CD4-positive, CD25-positive, alpha-beta regulatory T cell (primary cell): ENCODE results near the gene DDR2. TPM values are rescaled to one million over a fixed set of nuclear protein-coding genes. Genes with fewer than 3 reads are reported as not detected.

ENCODE experiments used
- ATAC-seq, 2 donors: fragments of 150-1000 bp; cut with Tn5 transposase; one replicate each; pipeline ENCODE4 v1.10.0; 2021; ENCODE audit warnings: low read depth in 2 of 2, moderate number of reproducible peaks in 2 of 2, moderate library complexity in 1 of 2
- DNase-seq, 3 donors: peaks; one replicate each; pipeline versions ENCODE4 v3.0.0 to v3.0.0-alpha.2; 2012 to 2022; ENCODE audit warnings: mixed read lengths in 1 of 3
- H3K27ac ChIP-seq: one replicate; pipeline ENCODE4 v1.7.0; 2013; ENCODE audit warnings: mild to moderate bottlenecking, low read length; ENCODE audit not compliant: insufficient read depth, poor library complexity, severe bottlenecking
- H3K27me3 ChIP-seq: one replicate; pipeline ENCODE4 v1.7.0; 2013; ENCODE audit warnings: low read length; ENCODE audit not compliant: control insufficient read depth, insufficient read depth
- H3K36me3 ChIP-seq: one replicate; pipeline ENCODE4 v1.7.0; 2013; ENCODE audit warnings: mild to moderate bottlenecking, low read length, moderate library complexity; ENCODE audit not compliant: control insufficient read depth, insufficient read depth
- H3K4me1 ChIP-seq: 2 replicates; pipeline ENCODE4 v1.7.0; 2013; ENCODE audit warnings: mild to moderate bottlenecking, low read length; ENCODE audit not compliant: insufficient read depth, control insufficient read depth, poor library complexity, severe bottlenecking
- H3K4me3 ChIP-seq: one replicate; pipeline ENCODE4 v1.7.0; 2013; ENCODE audit warnings: low read depth, mild to moderate bottlenecking, low read length, moderate library complexity
- H3K9me3 ChIP-seq, 2 experiments: 1 replicate in 1 of 2; 2 replicates in 1 of 2; pipeline ENCODE4 v1.7.0; 2013; ENCODE audit warnings: low read length in 2 of 2, mild to moderate bottlenecking in 1 of 2, moderate library complexity in 1 of 2; ENCODE audit not compliant: control insufficient read depth in 2 of 2
- H3K27ac Mint-ChIP-seq, 3 donors: one replicate each; pipeline ENCODE4 v1.8.0; 2020 to 2022; ENCODE audit warnings: mild to moderate bottlenecking in 3 of 3, mixed read lengths in 3 of 3, moderate library complexity in 2 of 3
- H3K27me3 Mint-ChIP-seq: one replicate; pipeline ENCODE4 v1.8.0; 2022; ENCODE audit warnings: mild to moderate bottlenecking, mixed read lengths
- H3K36me3 Mint-ChIP-seq: one replicate; pipeline ENCODE4 v1.8.0; 2020; ENCODE audit warnings: mixed read lengths
- H3K4me1 Mint-ChIP-seq, 4 donors: one replicate each; pipeline ENCODE4 v1.8.0; 2020 to 2022; ENCODE audit warnings: mixed read lengths in 4 of 4, mild to moderate bottlenecking in 1 of 4
- H3K4me3 Mint-ChIP-seq, 4 donors: one replicate each; pipeline ENCODE4 v1.8.0; 2020 to 2022; ENCODE audit warnings: mild to moderate bottlenecking in 4 of 4, mixed read lengths in 4 of 4, moderate library complexity in 3 of 4
- H3K9me3 Mint-ChIP-seq, 7 donors: one replicate each; pipeline ENCODE4 v1.8.0; 2020 to 2022; ENCODE audit warnings: mixed read lengths in 7 of 7, mild to moderate bottlenecking in 3 of 7, moderate library complexity in 2 of 7
- polyA plus RNA-seq, 4 donors: library from polyadenylated mRNA; unstranded; fragments of 300-500 nt; fragmentation: Illumina TruSeq; gene quantifications; one replicate each; pipeline ENCODE4 v1.2.3, GENCODE V29; 2021
- total RNA-seq: library from RNA; stranded (reverse); gene quantifications from one replicate; pipeline ENCODE4 v1.2.3, GENCODE V29; 2022

Gene DDR2
- total and polyA plus RNA-seq, 5 donors from 2014 or later: 0.32 TPM; not detected in 4

DNA sequence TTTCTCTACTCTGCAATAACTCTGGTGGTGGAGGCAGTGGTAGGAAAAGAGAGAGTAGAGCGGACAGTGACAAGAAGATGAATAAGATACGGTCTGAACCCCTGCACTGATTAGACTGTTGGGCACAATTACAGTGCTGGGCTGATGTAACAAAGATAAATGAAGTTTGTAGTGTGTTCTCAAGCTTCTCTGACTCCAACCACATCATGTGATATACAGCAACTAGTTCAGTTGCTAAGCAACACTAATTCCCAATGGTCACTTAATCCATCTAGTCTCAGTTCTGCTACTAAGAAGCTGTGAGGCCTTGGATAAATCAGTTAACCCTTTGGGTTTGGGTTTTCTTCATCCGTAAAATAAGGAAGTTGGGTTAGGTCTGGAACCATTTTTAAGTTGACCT, 17.3 kb downstream of the DDR2 start:
- Mint-ChIP-seq H3K4me1 (no peaks in the 10 kb centered on the region), H3K9me3 (peaks cover 0 to 4% (median 0%) of the 10 kb centered on the region in 7 donors), H3K27ac (no peak overlapping the region), H3K4me3 (no peak overlapping the region), H3K36me3 (no peaks in the 10 kb centered on the region), H3K27me3 (peaks cover 22% of the 10 kb centered on the region)
- ATAC-seq: no peak
- Histone ChIP-seq H3K27me3 (no peaks in the 10 kb centered on the region), H3K9me3 (no peaks in the 10 kb centered on the region), H3K4me3 (no peak overlapping the region), H3K27ac (no peak overlapping the region), H3K4me1 (no peaks in the 10 kb centered on the region), H3K36me3 (no peaks in the 10 kb centered on the region)
- no peak for DNase-seq

DNA sequence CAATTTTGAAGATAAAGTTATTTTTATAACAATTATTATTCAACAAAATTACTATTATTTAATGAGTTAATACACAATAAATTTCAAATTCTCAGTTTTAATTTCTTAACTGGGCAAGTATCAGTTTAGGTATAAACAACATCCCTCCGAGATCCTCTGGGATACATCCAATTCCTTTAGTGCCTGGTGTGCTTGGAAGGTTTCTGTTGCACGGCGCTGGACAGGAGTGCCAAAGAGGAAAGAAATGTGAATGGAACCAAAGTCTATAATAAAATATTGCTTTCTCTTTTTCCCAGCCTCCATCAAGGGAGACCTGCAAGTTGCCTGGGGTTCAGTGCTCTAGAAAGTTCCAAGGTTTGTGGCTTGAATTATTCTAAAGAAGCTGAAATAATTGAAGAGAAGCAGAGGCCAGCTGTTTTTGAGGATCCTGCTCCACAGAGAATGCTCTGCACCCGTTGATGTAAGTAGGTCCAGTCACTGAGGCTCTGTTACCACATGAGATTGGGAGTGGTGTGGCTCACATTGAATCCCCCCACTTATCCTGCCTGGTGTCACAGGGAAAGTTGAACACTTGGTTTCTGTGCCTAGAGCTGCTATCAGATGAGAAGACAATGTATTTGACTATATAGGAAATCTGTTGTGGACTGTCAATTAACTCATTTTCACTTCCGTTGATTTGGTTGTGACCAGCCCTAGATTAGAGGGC, 22.8 kb downstream of the DDR2 start:
- no peaks in the 10 kb centered on the region for H3K4me1 Mint-ChIP-seq

DNA sequence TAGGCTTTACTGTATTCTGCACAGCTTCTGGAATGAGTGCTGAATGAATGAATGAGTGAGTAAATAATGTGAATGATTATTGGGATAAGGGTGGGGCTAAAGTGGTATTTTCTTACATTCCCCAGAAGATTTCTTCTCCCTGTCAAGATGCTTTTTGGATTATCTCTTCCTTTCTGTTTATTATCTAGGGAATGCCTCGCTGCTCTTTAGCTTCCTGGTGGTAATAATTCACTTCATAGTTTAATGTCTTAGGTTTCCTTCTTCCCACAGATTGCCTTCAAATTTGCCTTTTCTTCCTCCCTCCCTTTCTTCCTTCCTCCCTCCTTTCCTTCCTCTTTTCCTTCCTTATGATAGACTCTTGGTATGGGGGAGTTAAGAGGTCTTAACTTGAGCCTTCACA, 24.0 kb downstream of the DDR2 start:
- Mint-ChIP-seq H3K36me3 (peaks cover 4% of the 10 kb centered on the region), H3K4me3 (no peak overlapping the region), H3K4me1 (no peaks in the 10 kb centered on the region), H3K27ac (no peak overlapping the region), H3K27me3 (peaks cover 3% of the 10 kb centered on the region), H3K9me3 (peaks cover 0 to 3% (median 0%) of the 10 kb centered on the region in 7 donors)
- no peaks in the 10 kb centered on the region for H3K9me3 ChIP-seq
- no peaks in the 10 kb centered on the region for H3K36me3 ChIP-seq
- no peaks in the 10 kb centered on the region for H3K4me1 ChIP-seq
- ATAC-seq (no peak), DNase-seq (no peak)
- H3K4me3 ChIP-seq: no peak overlapping the region
- no peak overlapping the region for H3K27ac ChIP-seq
- no peaks in the 10 kb centered on the region for H3K27me3 ChIP-seq

More for the DNA sequence above, 22.8 kb downstream of the DDR2 start:
- Mint-ChIP-seq H3K27me3 (peaks cover 12% of the 10 kb centered on the region), H3K4me3 (no peak overlapping the region), H3K27ac (no peak overlapping the region), H3K36me3 (peaks cover 4% of the 10 kb centered on the region), H3K9me3 (peaks cover 0 to 4% (median 0%) of the 10 kb centered on the region in 7 donors)
- Histone ChIP-seq H3K9me3 (no peaks in the 10 kb centered on the region), H3K4me1 (no peaks in the 10 kb centered on the region), H3K27me3 (no peaks in the 10 kb centered on the region), H3K27ac (no peak overlapping the region), H3K36me3 (no peaks in the 10 kb centered on the region), H3K4me3 (no peak overlapping the region)
- no peak for ATAC-seq
- no peak for DNase-seq

DNA sequence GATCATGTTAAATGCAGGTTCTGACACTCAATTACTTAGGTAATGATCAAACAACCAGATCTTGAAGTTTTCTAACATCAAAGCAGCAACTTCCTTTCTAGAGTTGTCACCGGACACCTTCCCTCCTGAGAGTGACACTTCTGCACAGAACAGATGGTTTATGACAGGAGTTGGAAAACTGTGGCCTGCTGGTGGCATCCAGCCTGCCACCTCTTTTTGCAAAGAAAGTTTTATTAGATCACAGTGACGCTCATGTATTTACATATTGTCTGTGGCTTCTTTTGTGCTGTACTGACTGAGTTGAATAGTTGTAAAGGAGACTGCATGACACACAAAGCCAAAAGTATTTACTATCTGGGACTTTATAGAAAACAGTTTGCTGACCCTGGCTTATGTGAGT, 28.3 kb downstream of the DDR2 start:
- Histone ChIP-seq H3K4me1 (no peaks in the 10 kb centered on the region), H3K36me3 (no peaks in the 10 kb centered on the region), H3K27ac (no peak overlapping the region), H3K9me3 (no peaks in the 10 kb centered on the region), H3K4me3 (no peak overlapping the region), H3K27me3 (no peaks in the 10 kb centered on the region)
- peaks cover 0 to 2% (median 0%) of the 10 kb centered on the region in 7 donors for H3K9me3 Mint-ChIP-seq
- peaks cover 5% of the 10 kb centered on the region for H3K27me3 Mint-ChIP-seq
- H3K27ac Mint-ChIP-seq: no peak overlapping the region
- DNase-seq: no peak
- no peak for ATAC-seq
- no peaks in the 10 kb centered on the region for H3K4me1 Mint-ChIP-seq
- peaks cover 4% of the 10 kb centered on the region for H3K36me3 Mint-ChIP-seq
- no peak overlapping the region for H3K4me3 Mint-ChIP-seq

DNA sequence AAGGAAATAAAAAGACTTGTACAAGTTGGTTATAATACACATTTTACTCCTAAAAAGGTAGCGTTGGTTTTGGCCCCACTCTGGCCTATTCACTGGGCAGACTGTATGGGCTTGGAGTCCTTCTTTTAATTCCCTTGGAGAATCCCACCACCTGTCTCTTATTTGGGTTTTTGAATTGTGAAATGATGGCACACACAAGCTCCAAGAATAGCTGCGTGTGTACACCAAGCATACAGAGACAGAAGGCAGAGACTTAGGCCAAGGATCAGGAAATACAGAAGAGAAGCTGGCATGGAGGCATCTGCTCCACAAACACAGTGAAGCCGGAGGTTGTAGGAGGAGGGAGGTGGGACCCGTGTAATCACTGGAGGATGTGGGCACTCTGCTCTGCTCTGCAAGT, 29.1 kb downstream of the DDR2 start:
- Mint-ChIP-seq H3K9me3 (peaks cover 0 to 3% (median 0%) of the 10 kb centered on the region in 7 donors), H3K27ac (no peak overlapping the region), H3K36me3 (peaks cover 4% of the 10 kb centered on the region), H3K4me3 (no peak overlapping the region), H3K27me3 (peaks cover 5% of the 10 kb centered on the region), H3K4me1 (no peaks in the 10 kb centered on the region)
- Histone ChIP-seq H3K36me3 (no peaks in the 10 kb centered on the region), H3K4me1 (no peaks in the 10 kb centered on the region), H3K9me3 (no peaks in the 10 kb centered on the region), H3K4me3 (no peak overlapping the region), H3K27me3 (peaks cover 4% of the 10 kb centered on the region), H3K27ac (no peak overlapping the region)
- ATAC-seq (no peak), DNase-seq (no peak)

DNA sequence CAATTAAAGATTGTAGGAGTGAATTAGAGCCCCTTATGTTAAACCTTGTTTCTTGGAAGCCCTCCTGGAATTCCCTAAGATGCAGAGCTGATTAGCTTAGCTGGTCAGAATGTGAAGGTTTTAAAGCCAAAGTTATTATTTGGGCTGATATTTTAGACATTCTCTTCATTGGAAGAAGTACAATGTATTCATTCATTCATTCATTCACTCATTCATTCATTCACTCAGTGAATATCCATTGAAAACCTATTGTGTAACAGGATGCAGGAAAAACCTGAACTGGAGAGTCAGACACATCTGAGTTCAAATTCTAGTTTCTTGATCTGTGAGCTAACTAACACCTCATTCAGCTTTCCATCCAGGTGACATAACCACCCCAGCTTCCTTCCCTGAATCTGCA, 29.7 kb downstream of the DDR2 start:
- H3K36me3 ChIP-seq: no peaks in the 10 kb centered on the region
- DNase-seq: no peak

DNA sequence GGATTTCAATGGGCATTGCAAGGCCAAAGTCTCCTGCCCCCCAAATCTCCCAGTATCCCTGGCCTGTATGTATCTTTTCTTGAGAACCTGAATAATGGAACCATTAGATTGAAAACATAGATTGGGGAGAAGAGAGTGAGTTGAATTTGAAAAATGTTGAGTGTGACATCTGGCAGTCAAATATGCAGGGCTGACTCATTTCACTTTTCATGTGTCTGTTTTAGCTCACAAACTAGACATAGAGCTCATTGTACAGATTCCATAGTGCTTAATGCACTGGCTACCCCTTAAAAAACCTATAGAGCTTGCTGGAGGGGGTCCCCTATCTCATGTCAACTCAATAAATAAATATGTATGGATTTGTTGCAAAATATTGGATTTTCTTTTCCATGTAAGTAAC, 30.8 kb downstream of the DDR2 start:
- no peak for DNase-seq
- Histone ChIP-seq H3K4me1 (no peaks in the 10 kb centered on the region), H3K4me3 (no peak overlapping the region), H3K9me3 (no peaks in the 10 kb centered on the region), H3K36me3 (no peaks in the 10 kb centered on the region), H3K27me3 (peaks cover 4% of the 10 kb centered on the region), H3K27ac (no peak overlapping the region)
- no peak overlapping the region for H3K4me3 Mint-ChIP-seq
- no peak for ATAC-seq
- peaks cover 0 to 3% (median 0%) of the 10 kb centered on the region in 7 donors for H3K9me3 Mint-ChIP-seq
- H3K27me3 Mint-ChIP-seq: peaks cover 5% of the 10 kb centered on the region
- peaks cover 4% of the 10 kb centered on the region for H3K36me3 Mint-ChIP-seq
- H3K4me1 Mint-ChIP-seq: no peaks in the 10 kb centered on the region
- no peak overlapping the region for H3K27ac Mint-ChIP-seq

More for the DNA sequence above, 29.7 kb downstream of the DDR2 start:
- Mint-ChIP-seq H3K27ac (no peak overlapping the region), H3K4me3 (no peak overlapping the region), H3K4me1 (no peaks in the 10 kb centered on the region), H3K9me3 (peaks cover 0 to 3% (median 0%) of the 10 kb centered on the region in 7 donors), H3K36me3 (peaks cover 4% of the 10 kb centered on the region), H3K27me3 (peaks cover 5% of the 10 kb centered on the region)
- Histone ChIP-seq H3K27ac (no peak overlapping the region), H3K9me3 (no peaks in the 10 kb centered on the region), H3K27me3 (peaks cover 4% of the 10 kb centered on the region), H3K4me3 (no peak overlapping the region), H3K4me1 (no peaks in the 10 kb centered on the region)
- ATAC-seq: no peak

DNA sequence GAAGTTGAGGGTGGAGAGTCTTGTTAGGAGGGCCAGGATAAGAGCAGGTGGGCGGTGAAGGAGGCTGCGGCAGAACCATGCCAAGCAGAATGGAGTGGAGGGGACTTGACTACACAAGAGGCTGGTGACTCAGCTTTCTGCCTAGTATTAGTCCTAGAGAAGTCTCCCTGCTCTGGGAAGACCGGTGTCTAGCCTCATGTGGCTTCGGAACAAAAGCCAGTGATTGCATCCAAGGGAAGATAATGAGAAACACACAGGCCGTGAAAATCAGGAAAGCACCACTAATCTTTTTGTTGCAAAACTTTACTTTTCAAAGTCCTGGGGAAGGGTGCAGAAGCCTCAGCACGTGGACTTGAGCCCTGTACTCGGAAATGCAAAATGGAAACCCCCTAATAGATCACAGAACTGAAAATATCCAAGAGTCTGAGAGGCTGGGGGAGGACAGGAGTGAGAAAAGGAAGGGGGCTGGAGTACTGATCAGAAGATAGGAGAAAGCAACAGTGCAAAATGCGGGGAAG, 31.4 kb downstream of the DDR2 start:
- Histone ChIP-seq H3K4me3 (no peak overlapping the region), H3K4me1 (no peaks in the 10 kb centered on the region), H3K27me3 (peaks cover 4% of the 10 kb centered on the region), H3K27ac (no peak overlapping the region), H3K36me3 (no peaks in the 10 kb centered on the region), H3K9me3 (no peaks in the 10 kb centered on the region)
- no peak overlapping the region for H3K27ac Mint-ChIP-seq
- DNase-seq (no peak), ATAC-seq (no peak)
- H3K36me3 Mint-ChIP-seq: peaks cover 4% of the 10 kb centered on the region
- H3K4me3 Mint-ChIP-seq: no peak overlapping the region
- H3K27me3 Mint-ChIP-seq: peaks cover 5% of the 10 kb centered on the region
- H3K9me3 Mint-ChIP-seq: peaks cover 0 to 3% (median 0%) of the 10 kb centered on the region in 7 donors
- H3K4me1 Mint-ChIP-seq: no peaks in the 10 kb centered on the region
